ENCODE results near the gene CCDC167.

CCDC167 gene

DNA sequence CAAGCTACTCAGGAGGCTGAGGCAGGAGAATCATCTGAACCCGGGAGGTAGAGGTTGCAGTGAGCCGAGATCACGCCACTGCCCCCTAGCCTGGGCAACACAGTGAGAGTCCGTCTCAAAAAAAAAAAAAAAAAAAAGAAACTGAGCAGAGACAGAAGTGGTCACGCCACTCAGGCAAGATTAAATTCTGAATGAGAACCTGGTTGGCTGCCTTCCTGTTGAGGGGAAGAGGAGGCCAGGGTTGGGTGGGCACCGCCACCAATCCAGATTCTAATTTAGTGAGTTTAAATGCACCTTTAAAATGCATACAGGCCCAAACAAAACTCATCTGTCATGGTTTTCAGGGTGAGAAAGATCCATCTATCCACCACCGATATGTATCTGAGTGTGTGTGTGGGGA, 23.7 kb upstream of the CCDC167 start:
- H3K4me1 ChIP-seq (ENCODE audit: control insufficient read depth, low read length), result no peaks in the 10 kb centered on the region
- peaks cover 41% of the 10 kb centered on the region for H3K27me3 ChIP-seq (ENCODE audit: control insufficient read depth, low read length)
- H3K27ac ChIP-seq (ENCODE audit: low read depth, low read length), result no peak overlapping the region
- H4K20me1 ChIP-seq (ENCODE audit: control insufficient read depth, insufficient read depth, low read depth, low read length), result no peaks in the 10 kb centered on the region
- no peak overlapping the region for H3K4me2 ChIP-seq (ENCODE audit: low read length)
- TF ChIP-seq, protein P1, sequence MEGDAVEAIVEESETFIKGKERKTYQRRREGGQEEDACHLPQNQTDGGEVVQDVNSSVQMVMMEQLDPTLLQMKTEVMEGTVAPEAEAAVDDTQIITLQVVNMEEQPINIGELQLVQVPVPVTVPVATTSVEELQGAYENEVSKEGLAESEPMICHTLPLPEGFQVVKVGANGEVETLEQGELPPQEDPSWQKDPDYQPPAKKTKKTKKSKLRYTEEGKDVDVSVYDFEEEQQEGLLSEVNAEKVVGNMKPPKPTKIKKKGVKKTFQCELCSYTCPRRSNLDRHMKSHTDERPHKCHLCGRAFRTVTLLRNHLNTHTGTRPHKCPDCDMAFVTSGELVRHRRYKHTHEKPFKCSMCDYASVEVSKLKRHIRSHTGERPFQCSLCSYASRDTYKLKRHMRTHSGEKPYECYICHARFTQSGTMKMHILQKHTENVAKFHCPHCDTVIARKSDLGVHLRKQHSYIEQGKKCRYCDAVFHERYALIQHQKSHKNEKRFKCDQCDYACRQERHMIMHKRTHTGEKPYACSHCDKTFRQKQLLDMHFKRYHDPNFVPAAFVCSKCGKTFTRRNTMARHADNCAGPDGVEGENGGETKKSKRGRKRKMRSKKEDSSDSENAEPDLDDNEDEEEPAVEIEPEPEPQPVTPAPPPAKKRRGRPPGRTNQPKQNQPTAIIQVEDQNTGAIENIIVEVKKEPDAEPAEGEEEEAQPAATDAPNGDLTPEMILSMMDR (IDR thresholded peaks at IDR 0.05; ENCODE audit: low read depth, low read length, poor library complexity, severe bottlenecking), result no peak
- no peak for TF ChIP-seq EZH2phosphoT487 (IDR thresholded peaks at IDR 0.05; ENCODE audit: borderline replicate concordance, low read length)
- no peaks in the 10 kb centered on the region for H3K9me2 ChIP-seq (replicated peaks; ENCODE audit: control insufficient read depth, low read length)
- no peaks in the 10 kb centered on the region for H3F3A ChIP-seq (ENCODE audit: control insufficient read depth, insufficient read depth)
- no peaks in the 10 kb centered on the region for H3K9me3 ChIP-seq (ENCODE audit: control insufficient read depth, insufficient read depth, low read length)
- H3K36me3 ChIP-seq (ENCODE audit: control insufficient read depth, low read length), result no peaks in the 10 kb centered on the region
- H3K79me2 ChIP-seq (ENCODE audit: control insufficient read depth, low read length), result no peaks in the 10 kb centered on the region
- no peak overlapping the region for H3K4me3 ChIP-seq (ENCODE audit: low read length)

DNA sequence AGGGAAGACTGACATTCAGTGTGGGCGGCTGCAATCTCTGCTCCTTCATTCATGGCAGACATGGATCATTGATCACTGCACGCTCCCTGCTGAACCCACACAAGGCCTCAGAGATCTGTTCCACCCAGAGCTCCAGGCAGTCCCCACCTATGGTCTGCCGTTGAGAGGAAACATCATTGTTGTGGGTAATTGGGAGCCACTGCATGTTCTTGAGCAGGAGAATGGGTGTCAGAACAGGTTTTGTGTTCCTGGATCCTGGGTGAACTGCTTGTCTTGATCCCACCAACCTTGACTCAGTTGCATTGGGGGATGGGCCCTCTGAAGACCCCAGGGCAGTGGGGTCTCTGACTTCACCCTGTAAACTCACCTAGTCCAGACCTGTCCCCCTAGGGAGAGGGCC, 23.1 kb upstream of the CCDC167 start:
- Histone ChIP-seq H3K27ac (ENCODE audit: low read depth, low read length) (no peak overlapping the region), H4K20me1 (ENCODE audit: control insufficient read depth, insufficient read depth, low read depth, low read length) (no peaks in the 10 kb centered on the region), H3K4me2 (ENCODE audit: low read length) (no peak overlapping the region), H3K36me3 (ENCODE audit: control insufficient read depth, low read length) (no peaks in the 10 kb centered on the region), H3K79me2 (ENCODE audit: control insufficient read depth, low read length) (no peaks in the 10 kb centered on the region), H3K9me2 (replicated peaks; ENCODE audit: control insufficient read depth, low read length) (no peaks in the 10 kb centered on the region), H3K9me3 (ENCODE audit: control insufficient read depth, insufficient read depth, low read length) (no peaks in the 10 kb centered on the region), H3F3A (ENCODE audit: control insufficient read depth, insufficient read depth) (no peaks in the 10 kb centered on the region), H3K4me1 (ENCODE audit: control insufficient read depth, low read length) (no peaks in the 10 kb centered on the region), H3K27me3 (ENCODE audit: control insufficient read depth, low read length) (peaks cover 40% of the 10 kb centered on the region), H3K4me3 (ENCODE audit: low read length) (no peak overlapping the region)
- TF ChIP-seq EZH2phosphoT487 (IDR thresholded peaks at IDR 0.05; ENCODE audit: borderline replicate concordance, low read length), result no peak
- TF ChIP-seq, protein P1 (IDR thresholded peaks at IDR 0.05; ENCODE audit: low read depth, low read length, poor library complexity, severe bottlenecking), result no peak

DNA sequence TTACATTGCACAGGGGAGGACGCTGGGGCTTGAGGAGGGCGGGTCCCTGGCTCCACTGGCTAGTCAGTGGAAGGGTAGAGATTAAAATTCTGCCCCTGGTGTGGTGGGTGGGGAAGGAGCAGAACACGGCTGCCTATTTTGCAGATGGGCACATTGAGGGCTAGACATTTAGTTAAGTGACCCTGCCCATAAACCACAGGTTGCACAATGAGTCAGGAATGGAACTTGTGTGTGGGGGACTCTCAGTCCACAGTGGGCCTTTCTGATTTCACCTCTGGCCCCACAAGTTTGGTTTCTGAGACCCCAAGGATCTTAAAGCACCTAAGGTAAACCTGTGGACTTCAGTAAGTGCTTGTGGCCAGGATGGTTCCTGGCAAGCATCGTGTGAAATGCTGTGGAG, 22.0 kb upstream of the CCDC167 start:
- Histone ChIP-seq H3K27ac (ENCODE audit: low read depth, low read length) (no peak overlapping the region), H3K36me3 (ENCODE audit: control insufficient read depth, low read length) (no peaks in the 10 kb centered on the region), H3K4me2 (ENCODE audit: low read length) (no peak overlapping the region), H4K20me1 (ENCODE audit: control insufficient read depth, insufficient read depth, low read depth, low read length) (no peaks in the 10 kb centered on the region), H3K9me2 (replicated peaks; ENCODE audit: control insufficient read depth, low read length) (no peaks in the 10 kb centered on the region), H3K9me3 (ENCODE audit: control insufficient read depth, insufficient read depth, low read length) (no peaks in the 10 kb centered on the region), H3K27me3 (ENCODE audit: control insufficient read depth, low read length) (peaks cover 39% of the 10 kb centered on the region), H3F3A (ENCODE audit: control insufficient read depth, insufficient read depth) (no peaks in the 10 kb centered on the region), H3K4me1 (ENCODE audit: control insufficient read depth, low read length) (no peaks in the 10 kb centered on the region), H3K79me2 (ENCODE audit: control insufficient read depth, low read length) (no peaks in the 10 kb centered on the region), H3K4me3 (ENCODE audit: low read length) (no peak overlapping the region)
- TF ChIP-seq EZH2phosphoT487 (IDR thresholded peaks at IDR 0.05; ENCODE audit: borderline replicate concordance, low read length), result no peak
- TF ChIP-seq, protein P1 (IDR thresholded peaks at IDR 0.05; ENCODE audit: low read depth, low read length, poor library complexity, severe bottlenecking), result no peak

DNA sequence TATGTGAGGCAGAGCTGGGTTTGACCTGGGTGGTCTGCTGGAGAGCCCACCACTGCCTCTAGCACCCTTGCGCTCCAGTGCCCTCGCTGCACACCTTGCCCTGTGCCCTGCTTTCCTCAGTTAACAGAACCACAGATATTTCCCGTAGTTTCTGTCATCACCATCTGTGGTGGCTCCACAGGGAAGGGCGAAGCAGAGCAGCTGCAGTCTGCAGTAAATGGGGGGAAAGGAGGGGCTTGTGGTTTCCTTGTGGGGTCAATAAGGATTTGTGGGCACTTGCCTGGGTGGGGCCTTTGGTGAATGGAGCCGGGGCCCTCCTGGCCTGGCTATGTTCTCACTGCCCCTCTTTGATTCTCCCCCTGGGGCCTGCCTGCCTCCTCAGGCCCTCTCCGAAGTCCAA, 21.2 kb upstream of the CCDC167 start:
- Histone ChIP-seq H3F3A (ENCODE audit: control insufficient read depth, insufficient read depth) (no peaks in the 10 kb centered on the region), H3K27me3 (ENCODE audit: control insufficient read depth, low read length) (peaks cover 36% of the 10 kb centered on the region), H4K20me1 (ENCODE audit: control insufficient read depth, insufficient read depth, low read depth, low read length) (no peaks in the 10 kb centered on the region), H3K4me1 (ENCODE audit: control insufficient read depth, low read length) (no peaks in the 10 kb centered on the region), H3K9me2 (replicated peaks; ENCODE audit: control insufficient read depth, low read length) (no peaks in the 10 kb centered on the region), H3K9me3 (ENCODE audit: control insufficient read depth, insufficient read depth, low read length) (no peaks in the 10 kb centered on the region), H3K79me2 (ENCODE audit: control insufficient read depth, low read length) (no peaks in the 10 kb centered on the region), H3K27ac (ENCODE audit: low read depth, low read length) (no peak overlapping the region), H3K4me3 (ENCODE audit: low read length) (no peak overlapping the region), H3K36me3 (ENCODE audit: control insufficient read depth, low read length) (no peaks in the 10 kb centered on the region), H3K4me2 (ENCODE audit: low read length) (no peak overlapping the region)
- TF ChIP-seq, protein P1 (IDR thresholded peaks at IDR 0.05; ENCODE audit: low read depth, low read length, poor library complexity, severe bottlenecking), result no peak
- TF ChIP-seq EZH2phosphoT487 (IDR thresholded peaks at IDR 0.05; ENCODE audit: borderline replicate concordance, low read length), result no peak
